IPS DF 6.9 (cell line): Measurements from ENCODE around the gene SSUH2.

Source experiments
- DNase-seq: peaks from one replicate; pipeline ENCODE4 v3.0.0-alpha.2; 2013; ENCODE audit warnings: low read depth, low spot score
- H3K27ac ChIP-seq: one replicate; pipeline ENCODE4 v1.5.1; 2013; ENCODE audit warnings: low read length, control low read depth
- H3K27me3 ChIP-seq: 2 replicates; pipeline ENCODE4 v1.6.1; 2013; ENCODE audit warnings: mild to moderate bottlenecking, low read length; ENCODE audit not compliant: control insufficient read depth, insufficient read depth
- H3K36me3 ChIP-seq: 2 replicates; pipeline ENCODE4 v1.6.1; 2013; ENCODE audit warnings: low read length; ENCODE audit not compliant: control insufficient read depth, insufficient read depth
- H3K4me1 ChIP-seq: 2 replicates; pipeline ENCODE4 v1.6.1; 2013; ENCODE audit warnings: low read length; ENCODE audit not compliant: control insufficient read depth, insufficient read depth
- H3K4me3 ChIP-seq: 2 replicates; pipeline ENCODE4 v1.5.1; 2013; ENCODE audit warnings: mild to moderate bottlenecking, low read length
- H3K9me3 ChIP-seq: 2 replicates; pipeline ENCODE4 v1.6.1; 2013; ENCODE audit warnings: low read length, inconsistent platforms; ENCODE audit not compliant: control insufficient read depth, insufficient read depth
- WGBS: extraction: QIAGEN DNeasy Blood & Tissue Kit; methylation state at CpG from one replicate; pipeline ENCODE4 v1.1.7; 2013; ENCODE audit warnings: mixed read lengths, missing lambda C conversion rate; ENCODE audit not compliant: insufficient read length, insufficient coverage; 5-methylcytosine and 5-hydroxymethylcytosine counted together

SSUH2 gene

GRCh38 chr3:8608041-8608790 lies 36.4 kb downstream of the SSUH2 start:
- Histone ChIP-seq H3K4me3 (no peak overlapping the region), H3K36me3 (no peaks in the 10 kb centered on the region), H3K4me1 (peaks cover 1% of the 10 kb centered on the region; the same call in 1 of the 2 replicates), H3K27ac (no peak overlapping the region), H3K9me3 (no peaks in the 10 kb centered on the region), H3K27me3 (no peaks in the 10 kb centered on the region)
- DNase-seq, result no peak
- WGBS, result no CpG with 5 or more reads among the region's 16 CpGs

GRCh38 chr3:8607234-8608040 lies 37.2 kb downstream of the SSUH2 start:
- Histone ChIP-seq H3K36me3 (no peaks in the 10 kb centered on the region), H3K27me3 (no peaks in the 10 kb centered on the region), H3K4me1 (peaks cover 1% of the 10 kb centered on the region; the same call in 1 of the 2 replicates), H3K4me3 (no peak overlapping the region; the same call in 1 of the 2 replicates), H3K9me3 (no peaks in the 10 kb centered on the region; the same call in 1 of the 2 replicates), H3K27ac (no peak overlapping the region)
- no peak for DNase-seq
- no CpG with 5 or more reads among the region's 7 CpGs for WGBS

GRCh38 chr3:8606701-8607231 lies 37.8 kb downstream of the SSUH2 start:
- no peaks in the 10 kb centered on the region for H3K36me3 ChIP-seq
- DNase-seq, result no peak
- H3K27ac ChIP-seq, result no peak overlapping the region
- H3K4me3 ChIP-seq, result no peak overlapping the region
- peaks cover 1% of the 10 kb centered on the region; the same call in 1 of the 2 replicates for H3K4me1 ChIP-seq
- H3K27me3 ChIP-seq, result no peaks in the 10 kb centered on the region
- no CpG with 5 or more reads among the region's 7 CpGs for WGBS
- no peaks in the 10 kb centered on the region; the same call in 1 of the 2 replicates for H3K9me3 ChIP-seq

GRCh38 chr3:8604988-8605387 lies 39.6 kb downstream of the SSUH2 start:
- Histone ChIP-seq H3K27ac (no peak overlapping the region), H3K4me1 (peaks cover 1% of the 10 kb centered on the region; the same call in 1 of the 2 replicates), H3K9me3 (no peaks in the 10 kb centered on the region; the same call in 1 of the 2 replicates), H3K27me3 (no peaks in the 10 kb centered on the region), H3K36me3 (no peaks in the 10 kb centered on the region), H3K4me3 (no peak overlapping the region)
- DNase-seq, result no peak
- WGBS, result no CpG with 5 or more reads among the region's 3 CpGs

- Histone ChIP-seq H3K4me1 (peaks cover 1% of the 10 kb centered on the region; the same call in 1 of the 2 replicates), H3K27me3 (no peaks in the 10 kb centered on the region), H3K36me3 (no peaks in the 10 kb centered on the region), H3K9me3 (no peaks in the 10 kb centered on the region; the same call in 1 of the 2 replicates), H3K4me3 (no peak overlapping the region), H3K27ac (no peak overlapping the region)
- WGBS, result no CpG with 5 or more reads among the region's 7 CpGs
- no peak for DNase-seq
Measured at GRCh38 chr3:8604006-8604405, 40.6 kb downstream of the SSUH2 start.

GRCh38 chr3:8603115-8603710 lies 41.4 kb downstream of the SSUH2 start:
- Histone ChIP-seq H3K36me3 (no peaks in the 10 kb centered on the region), H3K4me3 (no peak overlapping the region), H3K9me3 (no peaks in the 10 kb centered on the region; the same call in 1 of the 2 replicates), H3K27ac (no peak overlapping the region), H3K27me3 (no peaks in the 10 kb centered on the region), H3K4me1 (peaks cover 1% of the 10 kb centered on the region; the same call in 1 of the 2 replicates)
- WGBS, result no CpG with 5 or more reads among the region's 9 CpGs
- DNase-seq, result no peak

- no peaks in the 10 kb centered on the region; the same call in 1 of the 2 replicates for H3K9me3 ChIP-seq
- no peaks in the 10 kb centered on the region for H3K36me3 ChIP-seq
- H3K27ac ChIP-seq, result no peak overlapping the region
- no peaks in the 10 kb centered on the region for H3K27me3 ChIP-seq
- no peaks in the 10 kb centered on the region for H3K4me1 ChIP-seq
- no peak for DNase-seq
- H3K4me3 ChIP-seq, result no peak overlapping the region
Measured at GRCh38 chr3:8600457-8600856, 44.1 kb downstream of the SSUH2 start.

GRCh38 chr3:8599146-8599545 lies 45.5 kb downstream of the SSUH2 start:
- WGBS, result no CpG with 5 or more reads among the region's 3 CpGs
- Histone ChIP-seq H3K4me3 (no peak overlapping the region), H3K36me3 (no peaks in the 10 kb centered on the region), H3K9me3 (no peaks in the 10 kb centered on the region; the same call in 1 of the 2 replicates), H3K4me1 (no peaks in the 10 kb centered on the region), H3K27me3 (no peaks in the 10 kb centered on the region), H3K27ac (no peak overlapping the region)
- no peak for DNase-seq

GRCh38 chr3:8597219-8597853 lies 47.3 kb downstream of the SSUH2 start:
- DNase-seq, result no peak
- Histone ChIP-seq H3K9me3 (no peaks in the 10 kb centered on the region; the same call in 1 of the 2 replicates), H3K4me3 (no peak overlapping the region), H3K27ac (no peak overlapping the region), H3K36me3 (no peaks in the 10 kb centered on the region), H3K4me1 (0 out of 2 replicates have a peak, but pooled peaks cover 1% of the 10 kb centered on the region), H3K27me3 (no peaks in the 10 kb centered on the region)
- no CpG with 5 or more reads among the region's 7 CpGs for WGBS
